Measurements from ENCODE around the gene COL6A5. TPM values are rescaled to one million over a fixed set of nuclear protein-coding genes. Genes with fewer than 3 reads are reported as not detected.
"Not testable (repeated sequence)": the region's sequence is repeated elsewhere in the genome, so short reads cannot be mapped to it uniquely, and the experiment has no call there.

COL6A5 gene
- total RNA-seq, 1 donor from 2014 or later: not detected

- DNase-seq (ENCODE audit: low spot score) (no peak), ATAC-seq (no peak)
These were observed 38.0 kb downstream of the COL6A5 start for GRCh38 chr3:130383424-130383823.

- ATAC-seq: no peak
- DNase-seq (ENCODE audit: low spot score): no peak
These were observed 39.1 kb downstream of the COL6A5 start for GRCh38 chr3:130384476-130385025.

DNA sequence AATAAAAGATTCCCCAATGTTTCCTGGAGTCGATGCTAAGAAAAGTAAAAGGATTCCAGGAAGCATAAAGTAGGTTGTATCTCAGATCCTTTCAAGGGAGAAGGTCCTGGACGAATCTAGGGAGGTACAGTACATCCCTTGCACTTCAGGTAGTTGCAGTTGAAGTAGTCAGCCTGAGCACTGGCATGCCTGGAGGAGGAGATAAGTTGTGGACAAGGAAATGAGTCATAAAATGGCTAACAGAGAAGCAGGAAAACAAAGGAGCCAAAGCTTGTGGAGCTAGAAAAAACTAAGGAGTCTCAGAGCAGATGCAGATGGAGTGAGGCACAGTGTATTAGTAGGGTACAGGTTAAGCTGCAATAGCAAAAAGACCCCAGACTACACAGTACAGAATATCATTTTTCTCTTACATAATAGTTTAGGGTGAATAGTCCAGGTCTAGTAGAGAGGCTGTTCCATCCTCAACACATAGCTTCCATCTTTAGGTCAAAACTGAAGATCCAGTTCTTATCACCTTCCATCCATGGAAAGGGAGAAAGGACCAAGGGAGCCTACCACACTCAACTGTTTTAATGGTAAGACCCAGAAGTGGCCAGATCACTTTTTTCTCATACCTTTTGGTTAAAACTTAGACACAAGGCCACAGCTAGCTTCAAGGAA, 41.3 kb downstream of the COL6A5 start:
- DNase-seq (ENCODE audit: low spot score) (no peak), ATAC-seq (no peak)

- ATAC-seq (no peak), DNase-seq (ENCODE audit: low spot score) (no peak)
These were observed 44.4 kb downstream of the COL6A5 start for GRCh38 chr3:130389743-130390478.

GRCh38 chr3:130392266-130392665, 46.8 kb downstream of the COL6A5 start:
- DNase-seq (ENCODE audit: low spot score): no peak
- ATAC-seq: no peak

GRCh38 chr3:130393594-130393993, 48.1 kb downstream of the COL6A5 start:
- no peak for DNase-seq (ENCODE audit: low spot score)
- ATAC-seq: no peak

DNA sequence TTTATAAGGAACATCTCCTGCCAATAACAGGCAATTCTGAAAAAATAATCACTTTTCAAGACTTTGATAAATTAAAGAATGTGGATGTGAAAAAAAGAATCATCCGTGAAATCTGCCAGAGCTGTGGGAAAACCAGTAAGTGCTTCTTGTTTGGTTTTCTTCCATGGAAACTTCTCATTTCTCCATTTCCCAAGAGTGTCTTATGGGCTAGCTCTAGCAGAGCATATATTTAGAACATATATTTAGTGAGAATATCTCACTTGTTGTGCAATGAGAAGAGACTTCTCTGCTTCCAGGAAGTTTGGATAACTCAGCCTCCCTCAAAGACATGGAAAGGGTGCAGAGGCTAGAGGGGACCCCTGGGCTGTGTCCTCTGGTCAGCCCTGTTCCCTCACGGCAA, 49.9 kb downstream of the COL6A5 start:
- DNase-seq (ENCODE audit: low spot score): no peak
- ATAC-seq: no peak

- DNase-seq (ENCODE audit: low spot score): no peak
- ATAC-seq: no peak
These were observed 50.4 kb downstream of the COL6A5 start for GRCh38 chr3:130395916-130396315.

- ATAC-seq: no peak
- no peak for DNase-seq (ENCODE audit: low spot score)
These were observed 58.9 kb downstream of the COL6A5 start for GRCh38 chr3:130404401-130404800.

DNA sequence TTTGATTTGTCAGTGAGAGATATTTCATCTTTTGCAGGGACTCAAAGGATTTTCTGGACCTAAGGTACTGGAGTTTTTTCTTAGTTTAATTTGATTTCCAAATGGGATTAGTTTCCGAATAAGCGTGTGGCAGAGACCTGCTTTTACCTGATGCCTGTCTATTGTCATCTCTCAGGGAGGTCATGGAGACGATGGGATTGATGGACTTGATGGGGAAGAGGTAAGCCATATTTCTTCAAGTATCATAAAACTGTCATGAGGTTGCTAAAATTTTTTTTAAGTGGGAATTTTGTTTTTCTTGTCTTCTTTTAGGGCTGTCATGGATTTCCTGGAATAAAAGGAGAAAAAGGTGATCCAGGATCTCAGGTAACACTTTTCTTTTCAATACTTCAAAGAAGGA, 60.5 kb downstream of the COL6A5 start:
- no peak for DNase-seq (ENCODE audit: low spot score)
- no peak for ATAC-seq

DNA sequence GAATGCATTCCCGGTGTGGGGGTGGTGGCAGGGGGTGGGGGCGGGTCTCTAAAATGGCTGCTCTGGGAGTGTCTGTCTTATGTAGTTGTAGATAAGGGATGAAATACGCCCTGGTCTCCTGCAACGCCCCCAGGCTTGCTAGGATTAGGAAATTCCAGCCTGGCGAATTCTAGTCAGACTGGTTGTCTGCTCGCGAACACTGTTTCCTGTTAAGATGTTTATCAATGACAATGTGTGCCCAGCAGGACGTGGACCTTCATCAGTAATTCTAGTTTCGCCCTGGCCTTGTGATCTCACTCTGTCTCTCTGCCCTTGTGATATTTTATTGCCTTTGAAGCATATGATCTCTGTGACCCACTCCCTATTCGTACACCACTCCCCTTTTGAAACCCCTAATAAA, 62.8 kb downstream of the COL6A5 start:
- not testable (repeated sequence) for ATAC-seq; DNase-seq (ENCODE audit: low spot score)

GRCh38 chr3:130411320-130411719, 65.8 kb downstream of the COL6A5 start:
- no peak for DNase-seq (ENCODE audit: low spot score)
- no peak for ATAC-seq

DNA sequence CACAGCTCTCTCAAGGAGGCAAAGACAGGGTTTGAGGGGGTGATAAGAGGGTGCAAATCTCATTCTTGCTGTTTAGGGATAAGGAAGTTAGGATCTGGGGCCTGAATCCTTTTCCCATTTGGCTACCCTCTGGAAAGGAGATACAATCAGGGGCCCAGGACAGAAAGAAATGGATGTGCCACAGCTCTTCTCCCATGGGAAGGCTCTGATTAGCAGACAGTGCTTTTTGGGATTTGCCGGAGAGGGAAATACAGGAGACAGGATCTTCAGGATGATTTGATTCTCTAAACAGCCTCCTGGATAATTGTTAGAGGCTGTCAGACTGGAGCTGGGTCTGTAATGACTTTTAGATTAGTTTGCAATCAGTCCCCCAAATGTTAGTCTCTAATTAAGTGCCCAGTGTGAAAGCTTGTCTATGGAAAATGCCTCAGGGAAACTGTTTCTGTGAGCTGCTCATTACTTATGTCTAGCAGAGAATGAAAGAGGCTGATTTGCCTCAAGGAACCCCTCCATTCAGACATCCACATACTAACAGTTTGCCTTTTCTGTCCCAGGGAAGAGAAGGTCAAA, 67.6 kb downstream of the COL6A5 start:
- ATAC-seq: no peak
- DNase-seq (ENCODE audit: low spot score): no peak

- DNase-seq (ENCODE audit: low spot score): no peak
- no peak for ATAC-seq
These were observed 69.0 kb downstream of the COL6A5 start for GRCh38 chr3:130414457-130414856.

GRCh38 chr3:130420466-130420865, 75.0 kb downstream of the COL6A5 start:
- DNase-seq (ENCODE audit: low spot score): no peak
- ATAC-seq: no peak

DNA sequence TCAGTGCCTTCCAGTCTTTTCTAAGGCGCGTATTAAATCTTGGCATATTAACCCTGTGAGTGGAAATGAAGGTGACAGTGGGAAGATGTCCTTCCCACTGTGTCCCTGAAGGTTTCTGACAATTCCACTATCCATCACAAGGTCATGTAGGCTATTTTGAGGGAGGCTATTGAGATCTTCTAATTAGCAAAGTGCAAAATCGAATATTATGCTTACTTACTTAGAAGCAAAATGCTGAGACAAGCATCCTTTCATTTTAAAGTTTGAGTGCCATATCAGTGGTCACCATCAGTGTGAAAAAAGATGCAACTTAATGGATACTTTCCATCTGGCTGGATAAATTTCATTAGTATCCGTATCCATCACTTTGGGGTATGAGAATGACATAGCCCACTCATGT, 77.6 kb downstream of the COL6A5 start:
- no peak for DNase-seq (ENCODE audit: low spot score)
- ATAC-seq: no peak

GRCh38 chr3:130424837-130425236, 79.4 kb downstream of the COL6A5 start:
- DNase-seq (ENCODE audit: low spot score): no peak
- no peak for ATAC-seq

GRCh38 chr3:130425484-130425883, 80.0 kb downstream of the COL6A5 start:
- no peak for ATAC-seq

GRCh38 chr3:130426206-130426605, 80.7 kb downstream of the COL6A5 start:
- DNase-seq (ENCODE audit: low spot score): no peak
- ATAC-seq: no peak

More at GRCh38 chr3:130425484-130425883, 80.0 kb downstream of the COL6A5 start:
- DNase-seq (ENCODE audit: low spot score): no peak

DNA sequence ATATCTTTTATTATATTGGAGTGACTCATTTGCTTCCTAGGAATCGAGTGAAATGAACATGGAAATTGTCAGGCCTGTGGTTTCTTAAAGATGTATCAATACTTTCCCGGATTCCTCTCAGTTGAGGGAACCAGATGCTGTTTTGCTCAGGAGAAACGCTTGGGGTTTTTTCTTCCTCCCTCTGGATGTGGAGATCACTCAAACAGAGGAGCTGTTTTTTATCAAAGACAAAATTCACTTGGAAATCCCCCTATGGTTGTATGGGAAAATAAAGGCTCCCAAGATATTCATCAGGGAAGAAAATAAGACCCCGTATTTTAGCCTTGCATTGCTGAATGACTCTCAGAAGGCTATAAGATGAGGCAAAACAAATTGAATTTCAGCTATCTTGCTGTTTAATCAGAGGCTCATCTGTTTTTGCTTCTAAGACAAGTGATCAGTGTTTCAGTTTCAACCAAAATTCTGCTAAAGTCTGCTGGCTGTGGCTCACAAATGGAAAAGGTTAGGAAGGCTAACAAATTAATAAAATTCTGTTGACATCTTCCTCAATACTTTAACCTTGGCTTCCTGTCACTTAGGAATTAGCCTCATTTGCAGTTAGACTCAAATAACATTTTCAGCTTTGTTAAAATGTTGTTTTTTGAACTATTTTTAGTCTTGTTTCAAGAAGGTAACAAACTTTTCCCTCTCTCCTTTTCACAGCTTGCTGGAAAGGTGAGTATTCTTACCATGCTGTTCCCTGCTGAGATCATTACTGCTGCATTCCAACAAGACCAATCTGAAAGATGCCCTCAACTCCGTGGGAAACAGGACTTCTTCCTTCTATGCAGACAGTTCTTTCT, 83.6 kb downstream of the COL6A5 start:
- DNase-seq (ENCODE audit: low spot score) (no peak), ATAC-seq (no peak)

DNA sequence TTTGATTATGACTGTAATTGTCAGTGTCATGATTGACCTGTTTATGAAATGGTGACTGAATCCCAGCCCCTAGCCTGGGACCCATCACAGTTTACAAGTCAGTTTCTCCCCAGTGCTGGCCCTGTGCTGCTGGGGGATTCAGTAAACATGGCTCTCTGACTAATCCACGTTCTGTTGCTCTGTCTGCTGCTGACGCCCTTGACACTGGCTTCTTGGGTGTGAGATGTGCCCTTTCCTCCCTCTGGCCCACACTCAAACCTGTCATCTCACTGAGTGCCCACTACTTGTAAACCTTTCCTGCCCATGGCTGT, 84.2 kb downstream of the COL6A5 start:
- no peak for ATAC-seq
- DNase-seq (ENCODE audit: low spot score): no peak

Data from left lobe of liver (tissue), 2 donors.